Cardiac muscle cell (in vitro differentiated cells and primary cell): Measurements from ENCODE around the gene EME2. TPM values are rescaled to one million over a fixed set of nuclear protein-coding genes. Genes with fewer than 3 reads are reported as not detected.

ENCODE experiments used
- DNase-seq, 2 donors: peaks; one replicate each; pipeline versions ENCODE4 v3.0.0 to v3.0.0-alpha.2; 2010 to 2017; ENCODE audit warnings: low read depth in 1 of 2, low spot score in 1 of 2
- H3K27ac ChIP-seq: fragments of 200-600 bp; sonication (generic); 2 replicates; pipeline ENCODE4 v1.5.1; 2016
- H3K27me3 ChIP-seq: fragments of 200-600 bp; sonication (generic); 2 replicates; pipeline ENCODE4 v1.6.0; 2016; ENCODE audit warnings: control low read depth
- H3K36me3 ChIP-seq: fragments of 200-600 bp; sonication (generic); 2 replicates; pipeline ENCODE4 v1.5.1; 2016; ENCODE audit warnings: control low read depth
- H3K4me1 ChIP-seq: fragments of 200-600 bp; sonication (generic); 2 replicates; pipeline ENCODE4 v1.8.1; 2017; ENCODE audit warnings: low read depth, mild to moderate bottlenecking, mixed run types
- H3K4me3 ChIP-seq: fragments of 200-600 bp; sonication (generic); 2 replicates; pipeline ENCODE4 v1.5.1; 2016; ENCODE audit warnings: mild to moderate bottlenecking
- H3K9me3 ChIP-seq: fragments of 200-600 bp; sonication (generic); 2 replicates; pipeline ENCODE4 v1.5.1; 2017; ENCODE audit warnings: low read depth, mild to moderate bottlenecking, control low read depth
- polyA plus RNA-seq: library from polyadenylated mRNA; unstranded; fragments of >200 nt; fragmentation: Nextera tagmentation; extraction: Ambion mirVana; gene quantifications from 2 replicates; pipeline ENCODE4 v1.2.1, GENCODE V29; 2016
- total RNA-seq: library from RNA; depleted of rRNA; stranded (reverse); fragments of >200 nt; gene quantifications from 2 replicates; pipeline ENCODE4 v1.2.3, GENCODE V29; 2016
- TF ChIP-seq, protein P1 (sequence below): IDR thresholded peaks from 2 replicates; pipeline ENCODE4 v1.5.1; 2012; ENCODE audit warnings: low read depth, mild to moderate bottlenecking, low read length

Gene EME2
- total and polyA plus RNA-seq, 2 experiments from 2014 or later, result 18.7 to 19.3 TPM

DNA sequence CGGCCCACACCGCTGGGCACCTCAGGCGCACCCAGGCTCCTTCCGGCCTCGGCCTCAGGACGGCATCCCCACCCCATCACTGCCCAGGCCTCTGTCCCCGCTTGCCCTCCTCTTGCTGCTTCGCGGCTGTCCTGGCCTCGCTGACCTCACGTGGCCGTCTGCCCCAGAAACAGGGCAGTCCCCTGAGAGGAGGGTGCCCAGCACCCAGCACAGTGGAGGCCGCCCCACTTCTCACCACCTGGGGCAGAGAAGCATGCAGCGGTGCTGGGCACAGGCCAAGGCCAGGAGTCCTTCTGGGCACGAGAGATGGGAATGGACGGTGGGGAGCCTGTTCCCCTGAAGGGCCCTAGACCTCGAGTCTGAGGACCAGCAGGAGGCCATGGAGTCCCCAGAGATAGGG lies 45.1 kb downstream of the EME2 start:
- TF ChIP-seq, protein P1, sequence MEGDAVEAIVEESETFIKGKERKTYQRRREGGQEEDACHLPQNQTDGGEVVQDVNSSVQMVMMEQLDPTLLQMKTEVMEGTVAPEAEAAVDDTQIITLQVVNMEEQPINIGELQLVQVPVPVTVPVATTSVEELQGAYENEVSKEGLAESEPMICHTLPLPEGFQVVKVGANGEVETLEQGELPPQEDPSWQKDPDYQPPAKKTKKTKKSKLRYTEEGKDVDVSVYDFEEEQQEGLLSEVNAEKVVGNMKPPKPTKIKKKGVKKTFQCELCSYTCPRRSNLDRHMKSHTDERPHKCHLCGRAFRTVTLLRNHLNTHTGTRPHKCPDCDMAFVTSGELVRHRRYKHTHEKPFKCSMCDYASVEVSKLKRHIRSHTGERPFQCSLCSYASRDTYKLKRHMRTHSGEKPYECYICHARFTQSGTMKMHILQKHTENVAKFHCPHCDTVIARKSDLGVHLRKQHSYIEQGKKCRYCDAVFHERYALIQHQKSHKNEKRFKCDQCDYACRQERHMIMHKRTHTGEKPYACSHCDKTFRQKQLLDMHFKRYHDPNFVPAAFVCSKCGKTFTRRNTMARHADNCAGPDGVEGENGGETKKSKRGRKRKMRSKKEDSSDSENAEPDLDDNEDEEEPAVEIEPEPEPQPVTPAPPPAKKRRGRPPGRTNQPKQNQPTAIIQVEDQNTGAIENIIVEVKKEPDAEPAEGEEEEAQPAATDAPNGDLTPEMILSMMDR, result no peak
- Histone ChIP-seq H3K9me3 (no peaks in the 10 kb centered on the region), H3K4me1 (no peaks in the 10 kb centered on the region), H3K4me3 (no peak overlapping the region), H3K27me3 (no peaks in the 10 kb centered on the region), H3K36me3 (peaks cover 22% of the 10 kb centered on the region), H3K27ac (no peak overlapping the region)
- DNase-seq, result no peak

DNA sequence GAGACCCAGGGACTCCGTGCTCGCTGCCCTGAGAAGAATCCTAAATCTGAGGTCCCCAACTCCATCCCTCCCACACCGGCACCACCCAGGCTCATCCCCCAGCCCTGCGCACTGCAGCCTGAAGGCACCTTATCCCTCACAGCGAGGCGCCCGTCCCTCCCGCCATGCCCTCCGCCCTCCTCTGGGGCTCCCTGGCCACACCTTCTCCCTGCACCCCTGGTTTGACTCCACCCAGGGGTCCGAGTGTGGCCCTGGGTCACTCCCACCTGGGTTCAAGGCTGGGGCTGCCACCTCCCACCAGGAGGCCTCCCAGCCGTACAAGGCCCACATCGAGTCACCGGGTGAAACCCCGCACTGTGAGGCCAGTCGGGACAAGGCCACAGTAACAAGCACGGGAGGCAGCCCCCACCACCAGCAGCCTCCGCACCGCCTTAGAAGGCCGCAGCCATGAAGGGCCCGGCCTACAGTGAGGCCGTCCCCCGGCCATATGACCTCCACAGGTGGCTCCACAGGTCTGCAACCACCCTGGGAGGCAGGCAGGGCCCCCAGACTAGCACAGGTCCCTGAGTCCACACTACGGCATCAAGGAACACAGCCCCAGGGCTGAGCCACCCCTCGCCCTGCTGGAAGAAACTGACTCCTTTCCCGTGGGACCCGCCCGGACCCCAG lies 45.7 kb downstream of the EME2 start:
- no peak overlapping the region for H3K4me3 ChIP-seq
- H3K36me3 ChIP-seq, result peaks cover 22% of the 10 kb centered on the region
- no peaks in the 10 kb centered on the region for H3K4me1 ChIP-seq
- no peak overlapping the region for H3K27ac ChIP-seq
- TF ChIP-seq, protein P1, result no peak
- no peaks in the 10 kb centered on the region for H3K9me3 ChIP-seq
- no peak for DNase-seq
- no peaks in the 10 kb centered on the region for H3K27me3 ChIP-seq

GRCh38 chr16:1818873-1819525 lies 46.4 kb downstream of the EME2 start:
- Histone ChIP-seq H3K4me3 (no peak overlapping the region), H3K4me1 (no peaks in the 10 kb centered on the region), H3K9me3 (no peaks in the 10 kb centered on the region), H3K27me3 (no peaks in the 10 kb centered on the region), H3K27ac (no peak overlapping the region), H3K36me3 (peaks cover 22% of the 10 kb centered on the region)
- no peak for DNase-seq
- TF ChIP-seq, protein P1, result no peak

DNA sequence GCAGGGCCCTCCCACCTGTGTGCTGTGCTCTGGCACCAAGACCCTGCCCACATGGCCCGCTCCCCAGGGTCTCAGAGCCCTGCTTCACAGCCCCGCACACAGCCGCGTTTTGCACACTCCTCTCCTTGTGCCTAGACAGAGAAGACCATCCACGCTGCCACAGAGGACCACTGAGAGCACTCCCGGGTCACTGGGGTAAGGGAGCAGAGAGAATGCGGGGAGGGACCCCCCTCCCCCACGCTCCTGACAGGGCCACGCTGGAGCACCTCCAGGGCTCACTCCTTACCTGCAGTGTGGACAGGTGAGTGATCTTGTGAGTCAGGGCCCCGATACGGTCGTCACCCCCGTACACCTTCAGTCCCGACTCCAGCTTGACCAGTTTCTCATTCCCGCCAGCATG lies 47.0 kb downstream of the EME2 start:
- DNase-seq, result no peak
- H3K27ac ChIP-seq, result no peak overlapping the region
- H3K36me3 ChIP-seq, result peaks cover 22% of the 10 kb centered on the region
- no peaks in the 10 kb centered on the region for H3K4me1 ChIP-seq
- H3K27me3 ChIP-seq, result no peaks in the 10 kb centered on the region
- no peak overlapping the region for H3K4me3 ChIP-seq
- TF ChIP-seq, protein P1, result no peak
- H3K9me3 ChIP-seq, result no peaks in the 10 kb centered on the region

- H3K36me3 ChIP-seq, result peaks cover 20% of the 10 kb centered on the region
- no peak overlapping the region for H3K27ac ChIP-seq
- H3K4me3 ChIP-seq, result no peak overlapping the region
- H3K27me3 ChIP-seq, result no peaks in the 10 kb centered on the region
- no peak for DNase-seq
- H3K4me1 ChIP-seq, result no peaks in the 10 kb centered on the region
- TF ChIP-seq, protein P1, result no peak
- H3K9me3 ChIP-seq, result no peaks in the 10 kb centered on the region
Observed at GRCh38 chr16:1820096-1820945, 47.7 kb downstream of the EME2 start.
